ENCODE measurements around the gene ADAMTS9.
"Not testable (repeated sequence)": the region's sequence is repeated elsewhere in the genome, so short reads cannot be mapped to it uniquely, and the experiment has no call there.

The ADAMTS9 gene

DNA sequence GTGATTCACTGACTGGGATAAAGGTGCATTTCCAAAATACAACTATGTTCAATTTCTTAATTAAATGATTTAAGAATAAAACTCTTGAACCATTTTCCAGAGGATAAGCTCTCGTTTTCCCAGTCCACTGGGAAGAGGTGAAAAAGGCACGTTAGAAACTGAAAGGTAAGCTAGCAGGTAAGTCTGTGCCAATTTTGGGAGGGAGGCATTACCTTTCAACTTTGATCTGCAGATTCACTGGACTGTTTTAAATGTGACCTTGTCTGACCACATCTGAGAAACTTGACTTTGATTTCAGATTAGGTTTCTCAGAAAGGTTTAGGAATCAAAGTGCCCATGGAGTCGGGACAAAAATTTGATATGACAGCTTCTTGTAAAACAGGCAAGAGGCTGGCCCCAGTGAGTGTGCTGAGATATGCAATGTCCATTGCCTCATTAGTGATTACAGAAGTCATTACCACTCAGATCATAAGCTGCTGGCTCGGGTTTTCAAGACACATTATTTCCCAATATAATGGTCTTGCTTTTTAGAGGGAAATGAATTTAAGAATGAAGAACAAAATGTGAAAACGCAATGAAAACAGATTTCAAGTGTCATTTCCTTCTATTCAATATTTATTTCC is 118.8 kb downstream of the ADAMTS9 start:
- DNase-seq: no peak

DNA sequence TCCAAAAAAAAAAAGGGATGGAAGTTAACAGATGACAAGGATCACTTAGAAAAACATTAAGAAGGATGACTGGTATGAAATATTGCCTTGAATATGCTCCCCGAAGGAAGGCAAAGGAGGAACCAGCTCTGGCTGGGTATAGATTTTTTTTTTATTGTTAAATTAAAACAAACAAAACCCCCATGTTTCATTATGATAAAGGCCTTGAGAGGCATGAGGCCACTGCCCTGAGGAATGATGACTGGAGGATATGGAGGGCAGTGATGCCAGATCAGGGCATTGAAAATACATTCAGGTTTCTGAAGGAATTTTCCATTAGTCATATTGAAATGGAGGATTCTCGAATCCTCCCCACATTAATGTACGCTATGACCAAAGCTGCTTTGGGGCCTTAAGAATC is 120.9 kb downstream of the ADAMTS9 start:
- no peak for DNase-seq

DNA sequence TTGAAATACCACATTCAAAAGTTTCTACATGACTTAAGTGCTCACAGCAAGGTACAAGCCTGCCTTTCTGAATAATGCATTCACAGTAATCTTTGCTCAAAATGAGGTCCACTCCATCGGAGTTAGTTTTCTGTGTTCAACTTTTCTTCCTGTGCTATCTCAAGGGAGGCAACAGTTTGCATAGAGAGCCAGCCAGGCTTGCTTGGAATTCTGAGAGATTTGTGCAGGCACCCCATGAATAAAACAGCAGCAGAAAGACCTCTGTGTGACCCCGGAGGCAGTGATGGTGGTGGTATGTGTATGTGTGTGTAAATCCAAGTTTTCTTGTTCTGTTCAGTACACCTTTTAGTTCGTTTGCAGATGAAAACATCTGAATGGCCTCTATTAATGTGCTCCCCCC is 124.0 kb downstream of the ADAMTS9 start:
- DNase-seq: no peak

DNA sequence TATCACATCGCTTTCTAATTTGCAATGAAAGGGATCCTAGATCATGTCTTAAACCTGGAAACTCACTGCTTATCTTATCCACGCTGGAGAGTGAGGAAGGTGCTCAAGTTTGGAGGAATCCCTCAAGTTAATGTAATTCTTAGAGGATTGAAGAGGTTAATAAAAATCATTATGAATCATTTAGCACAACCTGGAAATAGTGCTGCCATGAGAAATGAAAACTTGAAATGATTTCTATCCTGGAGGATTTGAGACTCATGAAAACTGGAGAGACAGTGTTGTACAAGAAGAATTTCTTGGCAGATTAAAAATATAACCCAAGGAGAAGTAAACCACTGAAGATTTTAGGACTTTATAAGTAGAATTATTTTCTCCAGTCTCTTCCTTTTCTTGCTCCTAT is 125.9 kb downstream of the ADAMTS9 start:
- DNase-seq: no peak

DNA sequence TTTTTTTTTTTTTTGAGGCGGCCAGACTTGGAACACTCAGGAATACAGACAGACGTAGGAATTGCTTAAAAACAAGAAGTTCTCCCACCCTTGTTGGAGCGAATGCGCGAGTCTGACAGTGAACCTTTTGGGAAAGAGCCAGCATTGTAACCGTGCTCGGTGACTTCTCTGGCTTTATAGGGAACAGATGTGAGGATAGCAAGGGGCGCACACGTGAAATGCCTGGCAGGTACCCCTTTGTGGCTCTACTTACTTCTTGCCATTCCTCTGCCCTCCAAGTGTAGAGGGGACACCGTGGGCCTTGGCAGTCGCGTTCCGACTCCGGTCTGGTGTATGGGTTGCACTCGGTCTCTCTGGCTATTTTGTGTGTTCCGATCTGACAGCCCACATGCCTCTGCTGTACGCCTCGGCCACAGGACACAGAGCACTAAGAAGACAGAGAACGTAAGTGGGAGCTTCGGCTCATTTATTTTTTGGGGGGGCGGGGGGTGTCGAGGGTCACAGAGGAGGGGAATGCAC is 126.4 kb downstream of the ADAMTS9 start:
- DNase-seq: no peak

DNA sequence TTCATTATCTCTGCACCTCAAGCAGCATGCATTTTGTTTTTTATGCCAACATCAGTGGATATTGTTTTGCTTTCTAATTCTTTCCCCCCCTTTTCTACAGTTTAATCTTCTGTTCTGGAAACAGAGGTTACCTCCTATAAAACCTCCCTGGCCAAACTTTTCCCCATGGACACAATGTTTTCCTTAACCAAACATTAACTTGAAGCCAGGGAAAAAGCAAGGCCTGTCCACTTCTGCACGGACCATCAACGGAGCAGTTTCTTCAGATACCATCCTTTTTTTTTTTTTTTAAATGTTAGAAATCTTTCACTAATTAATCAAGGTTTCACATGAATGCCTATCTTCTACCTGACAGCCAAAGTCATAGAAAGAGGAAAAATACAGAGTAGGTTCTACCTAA is 127.0 kb downstream of the ADAMTS9 start:
- no peak for DNase-seq

DNA sequence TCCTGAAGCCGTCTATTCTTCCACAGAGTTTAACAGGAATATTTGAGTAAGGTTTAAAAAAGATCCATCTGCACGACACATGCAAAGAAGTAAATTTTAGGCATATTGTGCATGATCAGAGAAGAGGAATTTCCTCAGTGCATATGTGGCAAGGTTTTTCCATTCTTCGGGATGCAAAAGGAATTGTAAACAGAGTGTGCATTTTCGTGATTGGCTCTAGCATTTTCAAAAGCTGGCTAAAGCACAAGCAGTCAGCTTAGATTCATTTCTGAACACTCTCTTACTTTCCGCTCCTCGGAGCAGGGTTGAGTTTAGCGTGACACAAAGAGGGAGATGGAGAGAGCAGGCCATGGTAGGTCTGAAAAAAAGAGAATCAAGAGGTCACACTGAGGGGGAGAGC is 128.2 kb downstream of the ADAMTS9 start:
- DNase-seq: no peak

DNA sequence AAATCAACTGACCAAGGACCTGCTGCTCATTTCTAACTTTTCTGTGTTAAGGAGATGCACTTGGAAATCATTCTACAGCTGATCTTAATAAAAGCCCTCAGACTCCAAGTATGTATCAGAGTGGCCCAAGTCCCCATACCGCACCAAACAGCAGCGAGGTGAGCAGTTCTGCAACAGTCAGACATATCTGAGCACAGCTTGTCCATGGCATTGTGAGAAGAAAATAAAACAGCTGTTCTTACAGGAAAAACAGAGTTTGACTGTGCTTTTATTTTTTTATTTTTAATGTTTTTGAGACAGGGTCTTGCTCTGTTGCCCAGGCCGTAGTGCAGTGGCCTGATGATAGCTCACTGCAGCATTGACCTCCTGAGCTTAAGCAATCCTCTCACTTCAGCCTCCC is 131.8 kb downstream of the ADAMTS9 start:
- no peak for DNase-seq

DNA sequence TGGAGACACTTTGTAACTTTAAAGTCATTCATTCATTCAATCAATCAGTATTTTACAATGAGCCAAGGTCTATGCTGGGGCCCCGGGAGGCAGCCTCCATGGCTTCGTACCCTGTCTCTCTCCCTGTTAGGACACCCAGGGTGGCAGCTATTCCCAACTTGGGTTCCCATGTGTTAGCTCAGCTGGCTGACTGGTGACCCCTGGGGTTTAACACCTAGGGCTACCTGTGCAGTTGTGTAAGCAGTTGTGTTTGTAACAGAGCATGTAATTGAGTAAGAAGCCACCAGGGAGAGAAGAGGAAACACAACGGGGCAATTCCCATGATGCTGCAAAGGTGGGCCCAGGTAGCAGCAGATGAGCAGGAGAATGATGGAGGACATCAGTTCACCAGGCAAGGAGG is 132.4 kb downstream of the ADAMTS9 start:
- no peak for DNase-seq

DNA sequence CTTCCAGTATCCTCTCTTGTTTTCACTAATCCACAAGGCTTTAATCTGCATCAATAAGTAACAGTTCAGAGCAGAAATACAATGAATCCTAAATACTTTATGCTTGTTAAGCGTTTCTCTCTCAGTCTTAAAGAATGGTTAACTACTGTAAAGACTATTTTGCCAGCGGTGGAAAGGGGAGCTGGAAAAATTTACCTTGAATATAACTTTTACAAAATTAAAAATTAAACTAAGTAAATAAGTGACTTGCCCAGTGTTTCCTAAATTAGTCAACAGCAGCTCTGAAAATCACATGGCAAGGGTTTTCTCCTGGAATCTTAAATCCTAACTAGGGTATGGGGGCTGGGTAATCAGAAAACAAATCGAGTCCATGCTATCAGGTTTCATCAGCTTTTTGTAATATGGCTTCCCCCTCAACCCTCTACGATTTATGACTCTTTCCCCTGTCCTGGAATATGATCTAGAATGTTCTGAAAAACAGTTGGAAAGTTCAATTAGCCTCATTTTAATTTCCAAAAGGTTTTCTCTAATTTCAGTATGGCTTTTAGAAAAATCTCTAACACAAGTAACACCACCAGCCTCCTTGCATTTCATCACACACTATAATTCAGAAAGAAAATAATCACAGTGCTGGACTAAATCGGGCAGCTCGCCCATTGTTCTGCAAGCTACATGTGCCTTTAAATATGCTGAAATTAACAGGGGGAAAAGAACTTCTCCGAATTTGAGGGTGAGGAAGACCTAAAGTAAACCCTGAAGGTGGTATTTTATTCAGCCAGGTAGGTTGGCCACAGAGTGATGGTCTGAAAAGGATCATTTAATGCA is 133.5 kb downstream of the ADAMTS9 start:
- no peak for DNase-seq

DNA sequence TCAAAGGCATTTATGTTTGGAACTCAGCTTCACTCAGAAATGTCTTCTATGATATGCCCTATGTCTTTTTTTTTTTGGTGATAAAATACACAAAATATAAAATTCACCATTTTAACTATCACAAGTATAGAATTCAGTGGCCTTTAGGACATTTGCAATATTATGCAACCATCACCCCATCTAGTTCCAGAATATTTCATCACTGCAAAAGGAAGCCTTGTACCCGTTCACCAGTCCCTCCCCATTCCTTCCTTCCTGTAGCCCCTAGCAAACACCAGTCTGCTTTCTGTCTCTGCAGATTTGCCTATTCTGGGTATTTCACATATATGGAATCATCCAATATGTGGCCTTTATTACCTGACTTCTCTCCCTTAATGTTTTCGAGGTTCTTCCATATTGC is 134.8 kb downstream of the ADAMTS9 start:
- DNase-seq: no peak

DNA sequence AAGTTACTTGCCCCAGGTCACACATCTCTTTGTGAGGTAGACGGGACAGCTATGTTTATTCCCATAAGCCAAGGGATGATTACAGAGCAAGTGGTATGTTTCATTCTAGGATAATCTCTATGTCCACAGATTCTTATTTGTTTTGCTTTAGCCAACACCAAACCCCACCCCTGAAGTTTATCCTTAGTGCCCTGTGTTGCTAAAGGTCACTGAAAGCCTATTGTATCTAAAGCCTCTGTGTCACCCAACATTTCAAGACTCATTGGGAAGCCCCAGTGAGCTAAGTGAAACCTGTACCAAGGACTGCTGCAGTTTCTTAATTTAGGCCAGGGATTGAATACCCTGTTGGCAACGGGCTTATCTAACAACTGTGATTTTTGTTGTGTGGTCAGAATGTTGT is 135.6 kb downstream of the ADAMTS9 start:
- no peak for DNase-seq

DNA sequence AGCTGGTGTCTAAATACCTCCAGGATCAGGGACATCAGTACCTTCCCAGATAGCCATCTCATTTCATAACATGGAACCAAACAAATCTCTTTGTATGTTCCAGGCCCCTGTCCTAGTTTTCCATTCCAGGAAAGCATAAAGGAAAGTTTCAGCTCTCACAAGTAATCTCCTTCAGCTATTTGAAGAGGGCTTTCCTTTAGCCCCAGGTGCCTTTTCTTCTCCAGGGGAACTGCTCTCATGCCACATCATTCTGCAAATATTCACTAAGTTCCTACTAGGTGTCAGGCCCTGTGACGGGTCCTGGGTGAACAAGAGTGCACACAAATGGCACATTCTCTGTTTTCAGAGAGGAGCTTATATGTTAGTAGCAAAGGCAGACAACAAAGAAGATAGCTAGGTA is 136.1 kb downstream of the ADAMTS9 start:
- DNase-seq: no peak

DNA sequence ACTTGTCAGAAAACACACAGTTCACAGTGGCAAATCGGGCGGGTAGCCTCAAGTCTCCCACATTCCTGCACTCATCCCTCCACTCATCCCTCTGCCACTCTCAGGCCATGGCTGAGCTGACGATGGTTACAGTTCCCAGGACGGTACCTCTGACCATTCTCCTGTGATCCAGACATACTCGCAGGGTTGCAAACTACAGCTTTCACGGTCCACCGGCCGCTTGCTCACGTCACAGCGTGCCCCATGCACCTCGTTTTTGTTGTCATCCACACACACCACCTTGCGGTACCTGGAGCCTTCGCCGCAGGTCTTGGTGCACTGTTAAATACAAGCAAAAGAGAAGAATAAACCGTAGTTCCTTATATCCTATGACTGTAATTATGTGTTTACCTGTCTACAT is 137.1 kb downstream of the ADAMTS9 start:
- DNase-seq: no peak

DNA sequence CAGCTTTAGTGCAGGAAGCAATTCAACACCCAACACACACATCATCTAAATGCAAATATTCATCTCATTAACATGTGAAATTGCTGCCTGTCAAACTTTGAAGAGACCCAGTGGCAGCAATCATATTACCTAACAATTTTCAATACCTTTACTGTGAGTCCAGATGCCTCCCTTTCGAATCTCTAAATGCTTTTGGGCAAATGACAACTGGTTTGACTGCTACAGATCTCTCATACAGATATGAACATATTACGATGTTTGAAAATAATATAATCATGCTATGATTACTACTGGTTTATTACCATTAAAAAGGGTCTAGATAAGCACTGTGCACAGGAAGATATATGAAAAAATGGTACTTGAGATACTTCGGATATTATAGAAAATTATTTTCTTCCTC is 137.9 kb downstream of the ADAMTS9 start:
- DNase-seq: no peak

DNA sequence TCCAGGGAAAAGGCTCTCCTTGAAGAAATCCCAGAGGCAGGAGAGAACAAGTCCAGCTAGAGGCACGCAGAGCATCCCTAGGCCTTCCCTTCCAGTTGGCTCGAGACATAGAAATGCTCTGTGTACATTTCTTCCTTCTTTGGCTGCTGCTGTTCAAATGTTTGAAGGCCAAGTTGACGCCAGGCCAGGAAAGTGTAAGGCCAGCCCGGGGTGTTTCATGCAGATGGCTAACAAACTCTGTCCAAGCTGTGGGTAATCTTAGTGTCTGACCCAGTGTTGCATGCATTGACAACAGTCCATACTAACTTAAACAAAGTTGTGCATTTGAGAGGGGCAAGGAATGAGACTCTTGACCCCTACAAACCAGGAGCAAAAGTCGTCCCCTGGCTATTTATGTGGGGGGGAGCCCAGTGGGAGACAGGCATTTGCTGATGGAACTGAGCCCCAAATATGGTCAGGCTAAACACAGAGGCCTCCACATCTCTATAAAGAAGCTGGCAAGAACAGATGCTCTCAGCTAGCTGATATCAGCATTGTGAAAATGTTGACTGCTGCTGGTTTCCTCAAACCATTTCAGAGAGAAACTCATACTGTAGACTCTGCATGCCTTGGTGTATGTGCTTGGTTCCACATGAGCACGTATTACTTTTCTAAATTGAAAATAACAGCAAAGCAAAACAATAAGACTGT is 139.5 kb downstream of the ADAMTS9 start:
- DNase-seq: no peak

DNA sequence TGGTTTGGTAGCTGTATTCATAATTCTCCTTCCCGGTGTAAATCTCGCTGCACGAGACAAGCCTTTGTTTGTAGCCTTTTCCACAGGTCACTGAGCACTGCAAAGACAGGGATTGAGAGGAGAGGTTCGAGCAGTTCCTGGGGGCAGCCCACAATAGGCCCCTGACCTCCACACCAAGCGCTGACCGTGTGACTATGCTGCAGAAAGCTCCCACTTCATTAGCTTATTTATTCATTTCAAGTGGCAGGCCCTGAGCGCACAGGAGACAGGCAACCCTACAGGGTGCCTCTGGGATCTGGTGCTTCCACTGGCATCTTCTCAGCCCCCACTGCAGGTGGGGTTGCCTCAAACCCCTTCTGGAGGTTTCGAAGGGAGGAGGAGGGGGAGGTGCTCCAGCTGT is 140.9 kb downstream of the ADAMTS9 start:
- no peak for DNase-seq

DNA sequence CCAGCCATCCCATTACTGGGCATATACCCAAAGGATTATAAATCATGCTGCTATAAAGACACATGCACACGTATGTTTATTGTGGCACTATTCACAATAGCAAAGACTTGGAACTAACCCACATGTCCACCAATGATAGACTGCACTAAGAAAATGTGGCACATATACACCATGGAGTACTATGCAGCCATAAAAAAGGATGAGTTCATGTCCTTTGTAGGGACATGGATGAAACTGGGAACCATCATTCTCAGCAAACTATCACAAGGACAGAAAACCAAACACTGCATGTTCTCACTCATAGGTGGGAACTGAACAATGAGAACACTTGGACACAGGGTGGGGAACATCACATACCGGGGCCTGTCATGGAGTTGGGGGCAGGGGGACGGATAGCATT is 142.6 kb downstream of the ADAMTS9 start:
- not testable (repeated sequence) for DNase-seq

DNA sequence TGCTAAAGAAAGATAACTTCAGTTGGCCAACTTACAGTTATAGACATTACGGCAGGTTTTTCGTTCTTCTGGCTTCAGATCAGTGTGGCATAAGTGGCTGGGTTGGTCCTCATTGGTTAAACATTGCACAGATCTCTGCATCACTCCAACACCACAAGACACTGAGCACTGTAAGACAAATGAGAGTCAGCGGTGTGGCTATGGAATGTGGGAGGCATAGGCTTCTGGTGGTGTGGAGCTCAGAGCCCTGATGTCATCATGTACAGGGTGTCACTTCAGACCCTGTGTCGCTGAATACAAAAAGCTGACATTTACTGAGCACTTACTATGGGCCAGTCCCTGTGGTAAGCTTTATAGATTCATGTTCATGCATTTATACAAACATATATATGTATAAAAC is 146.0 kb downstream of the ADAMTS9 start:
- no peak for DNase-seq

DNA sequence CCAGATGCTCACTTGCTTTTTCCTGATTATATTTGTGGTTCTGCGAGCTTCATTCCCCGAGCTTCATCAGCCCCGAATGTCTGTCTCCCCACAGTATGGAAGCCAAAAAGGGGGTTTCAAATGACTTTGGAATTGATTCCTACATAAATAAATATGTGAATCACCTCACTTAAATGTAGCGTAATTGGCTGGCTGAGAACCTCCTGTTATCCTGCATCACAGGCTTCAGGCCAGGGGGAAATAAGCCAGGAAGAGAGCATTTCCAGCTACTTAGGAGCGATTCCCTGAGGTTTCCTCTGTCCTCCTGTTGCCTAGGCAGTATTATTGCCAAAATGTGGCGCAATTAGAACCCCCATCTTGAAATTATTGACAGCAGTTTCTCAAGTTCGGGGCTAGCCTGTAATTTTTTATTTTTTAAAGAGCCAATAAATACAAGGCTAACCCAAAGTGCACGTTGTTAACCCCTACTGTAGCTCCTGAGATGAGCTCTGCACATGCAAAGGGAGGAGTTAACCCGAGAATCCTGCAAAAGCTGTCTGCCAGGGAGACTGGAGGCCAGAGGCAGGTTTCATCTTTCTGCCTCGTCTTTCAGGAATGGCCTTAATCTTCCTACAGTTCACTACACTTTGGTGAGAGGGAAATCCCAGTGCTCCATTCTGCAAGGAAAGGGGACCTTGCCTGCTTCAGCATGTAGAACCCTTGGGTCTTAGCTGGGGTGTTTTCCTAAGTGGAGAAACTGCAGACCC is 148.2 kb downstream of the ADAMTS9 start:
- DNase-seq: no peak

DNA sequence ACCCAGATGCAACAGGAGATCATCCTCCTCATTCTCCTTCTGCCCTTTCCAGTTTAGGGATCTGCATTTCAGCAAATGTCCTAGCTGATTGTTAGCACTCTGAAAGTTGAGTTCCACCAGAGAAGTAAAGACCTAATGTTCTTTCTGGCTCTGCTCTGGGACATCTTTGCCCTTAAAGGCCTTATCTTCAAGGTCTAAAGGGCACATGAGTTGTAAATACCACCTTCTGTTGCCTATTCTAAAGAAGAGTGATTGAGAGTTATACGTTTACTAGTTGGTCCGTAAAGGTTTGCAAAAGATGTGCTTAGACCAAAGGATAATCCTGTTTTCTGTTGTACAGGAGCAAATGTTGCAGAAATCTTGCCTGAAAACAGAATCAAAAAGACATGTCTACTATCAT is 151.6 kb downstream of the ADAMTS9 start:
- no peak for DNase-seq

DNA sequence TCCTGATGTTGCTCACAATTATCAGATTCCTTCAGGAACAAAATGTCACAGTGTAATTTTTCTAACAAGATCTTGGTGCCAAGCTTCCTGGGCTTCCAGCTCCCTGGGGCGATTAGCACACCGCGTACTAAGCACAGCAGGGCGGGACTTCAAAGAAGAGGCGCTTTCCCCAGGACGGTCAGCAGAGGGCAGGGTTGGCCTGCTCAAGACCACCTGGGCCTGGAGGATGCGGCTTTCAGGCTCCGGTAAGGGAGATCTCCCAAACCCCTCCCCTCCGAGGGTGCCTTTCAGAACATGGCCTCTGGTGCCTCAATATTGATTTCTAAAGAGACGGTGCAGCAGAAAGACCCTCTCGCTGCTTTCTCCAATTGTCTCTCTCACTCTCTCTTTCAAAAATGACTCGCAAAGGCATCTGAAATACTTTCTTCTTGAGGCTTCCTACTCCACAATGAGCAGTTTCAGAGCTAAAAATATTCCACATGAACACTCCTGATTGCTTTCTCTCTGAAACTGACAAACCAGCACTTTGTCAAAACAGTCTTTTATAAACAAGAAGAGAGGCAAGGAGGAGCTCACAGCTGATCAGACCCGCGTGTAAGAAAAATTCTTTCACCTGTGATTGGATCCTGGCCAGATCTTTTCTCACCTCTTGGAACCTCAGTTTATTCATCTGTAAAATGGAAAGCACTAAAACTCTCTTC is 154.0 kb downstream of the ADAMTS9 start:
- DNase-seq: peak; percentile 71
